OCI-LY1 (cell line): Measurements from ENCODE around the gene MRPL45.
"Not testable (repeated sequence)": the region's sequence is repeated elsewhere in the genome, so short reads cannot be mapped to it uniquely, and the experiment has no call there.

Experiments used
- H2AFZ ChIP-seq: fragments of 200-600 bp; sonication (generic), shearing (Covaris generic); 2 replicates; pipeline ENCODE4 v1.6.0; 2014; ENCODE audit warnings: antibody characterized with exemption, mild to moderate bottlenecking, low read length
- H3F3A ChIP-seq: fragments of 200-600 bp; sonication (generic), shearing (Covaris generic); 2 replicates; pipeline ENCODE4 v1.6.0; 2014; ENCODE audit warnings: mild to moderate bottlenecking, antibody characterized with exemption, low read length, moderate library complexity; ENCODE audit not compliant: insufficient read depth
- H3K27ac ChIP-seq: fragments of 200-600 bp; sonication (generic); 2 replicates; pipeline ENCODE4 v1.5.1; 2014; ENCODE audit warnings: low read length, mixed run types, mild to moderate bottlenecking, low read depth; ENCODE audit not compliant: poor library complexity, severe bottlenecking
- H3K27me3 ChIP-seq: fragments of 200-600 bp; sonication (generic); 2 replicates; pipeline ENCODE4 v1.6.0; 2014; ENCODE audit warnings: antibody characterized with exemption, mild to moderate bottlenecking, low read length, moderate library complexity; ENCODE audit not compliant: insufficient read depth
- H3K36me3 ChIP-seq: fragments of 200-600 bp; sonication (generic); 2 replicates; pipeline ENCODE4 v1.6.1; 2014; ENCODE audit warnings: mild to moderate bottlenecking, antibody characterized with exemption, low read length, moderate library complexity, mixed read lengths; ENCODE audit not compliant: insufficient read depth
- H3K4me1 ChIP-seq: fragments of 200-600 bp; sonication (generic); 2 replicates; pipeline ENCODE4 v1.5.1; 2014; ENCODE audit warnings: mild to moderate bottlenecking, low read length, moderate library complexity; ENCODE audit not compliant: insufficient read depth, severe bottlenecking
- H3K4me2 ChIP-seq: fragments of 200-600 bp; sonication (generic), shearing (Covaris generic); 2 replicates; pipeline ENCODE4 v1.6.1; 2014; ENCODE audit warnings: low read length
- H3K4me3 ChIP-seq: fragments of 200-600 bp; sonication (generic); 2 replicates; pipeline ENCODE4 v1.5.1; 2014; ENCODE audit warnings: low read length, low read depth, mild to moderate bottlenecking, mixed read lengths; ENCODE audit not compliant: poor library complexity, severe bottlenecking
- H3K79me2 ChIP-seq: fragments of 200-600 bp; shearing (Covaris generic); 2 replicates; pipeline ENCODE4 v1.6.1; 2016; ENCODE audit warnings: mixed run types, low read length, mixed read lengths; ENCODE audit not compliant: insufficient read depth
- H3K9ac ChIP-seq: fragments of 200-600 bp; sonication (generic), shearing (Covaris generic); 2 replicates; pipeline ENCODE4 v1.6.1; 2014; ENCODE audit warnings: mild to moderate bottlenecking, low read length, mixed read lengths
- H3K9me2 ChIP-seq: fragments of 200-600 bp; sonication (generic), shearing (Covaris generic); 2 replicates; pipeline ENCODE4 v1.6.1; 2014; ENCODE audit warnings: low read depth, mild to moderate bottlenecking, low read length, mixed read lengths
- H3K9me3 ChIP-seq: fragments of 200-600 bp; shearing (Covaris generic); 2 replicates; pipeline ENCODE4 v1.6.1; 2014; ENCODE audit warnings: low read length, mixed read lengths
- H4K20me1 ChIP-seq: fragments of 200-600 bp; sonication (generic), shearing (Covaris generic); 2 replicates; pipeline ENCODE4 v1.6.0; 2016; ENCODE audit warnings: mild to moderate bottlenecking, low read length; ENCODE audit not compliant: insufficient read depth

Gene MRPL45

GRCh38 chr17:38296834-38297517 is at the start of gene MRPL45:
MRPL45 (plus strand) TSS chr17:38297168; CDS start chr17:38297184, 16 bp downstream.
- not testable (repeated sequence) for H3K79me2 ChIP-seq, H3K9me2 ChIP-seq, H3K27me3 ChIP-seq, H3F3A ChIP-seq, H2AFZ ChIP-seq, H3K9me3 ChIP-seq, H3K36me3 ChIP-seq, H4K20me1 ChIP-seq
- H3K4me3 ChIP-seq: peak within 1 kb of the TSS; percentile 65
- peak within 1 kb of the TSS; percentile 51 for H3K4me2 ChIP-seq
- peaks cover 14% of the 10 kb centered on the region for H3K4me1 ChIP-seq
- H3K9ac ChIP-seq: peak within 1 kb of the TSS; percentile 63; the same call in 1 of the 2 replicates
- peak within 1 kb of the TSS; percentile 36 for H3K27ac ChIP-seq

DNA sequence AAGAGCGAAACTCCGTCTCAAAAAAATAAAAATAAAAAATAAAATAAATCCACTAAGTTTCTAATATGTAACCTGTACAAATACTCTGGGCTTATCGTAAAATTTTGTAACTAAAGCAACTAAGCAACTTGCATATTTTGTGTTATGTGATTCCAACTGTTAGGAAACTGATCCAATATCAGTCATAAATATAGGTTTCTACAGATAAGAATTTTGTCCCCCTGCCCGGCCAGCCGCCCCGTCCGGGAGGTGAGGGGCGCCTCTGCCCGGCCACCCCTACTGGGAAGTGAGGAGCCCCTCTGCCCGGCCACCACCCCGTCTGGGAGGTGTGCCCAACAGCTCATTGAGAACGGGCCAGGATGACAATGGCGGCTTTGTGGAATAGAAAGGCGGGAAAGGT is 43.8 kb upstream of the MRPL45 start:
- H3K27ac ChIP-seq, H2AFZ ChIP-seq, H3K27me3 ChIP-seq, H3K9me3 ChIP-seq, H4K20me1 ChIP-seq, H3K36me3 ChIP-seq, H3F3A ChIP-seq, H3K4me2 ChIP-seq, H3K4me3 ChIP-seq, H3K9me2 ChIP-seq, H3K9ac ChIP-seq, H3K4me1 ChIP-seq: not testable (repeated sequence)
- H3K79me2 ChIP-seq: peaks cover 18% of the 10 kb centered on the region; the same call in 1 of the 2 replicates

GRCh38 chr17:38254357-38254756 is 42.6 kb upstream of the MRPL45 start:
- H3K4me3 ChIP-seq, H3K36me3 ChIP-seq, H3K27me3 ChIP-seq, H3K27ac ChIP-seq, H3K4me2 ChIP-seq, H3K9me3 ChIP-seq, H3K4me1 ChIP-seq, H2AFZ ChIP-seq, H3K9me2 ChIP-seq, H4K20me1 ChIP-seq, H3F3A ChIP-seq, H3K9ac ChIP-seq: not testable (repeated sequence)
- peaks cover 18% of the 10 kb centered on the region; the same call in 1 of the 2 replicates for H3K79me2 ChIP-seq

GRCh38 chr17:38257013-38257621 is 39.9 kb upstream of the MRPL45 start:
- H3K27me3 ChIP-seq: not testable (repeated sequence)
- peak overlapping the region; percentile 64 for H3K27ac ChIP-seq
- peak overlapping the region; percentile 62; the same call in 1 of the 2 replicates for H3K9ac ChIP-seq

DNA sequence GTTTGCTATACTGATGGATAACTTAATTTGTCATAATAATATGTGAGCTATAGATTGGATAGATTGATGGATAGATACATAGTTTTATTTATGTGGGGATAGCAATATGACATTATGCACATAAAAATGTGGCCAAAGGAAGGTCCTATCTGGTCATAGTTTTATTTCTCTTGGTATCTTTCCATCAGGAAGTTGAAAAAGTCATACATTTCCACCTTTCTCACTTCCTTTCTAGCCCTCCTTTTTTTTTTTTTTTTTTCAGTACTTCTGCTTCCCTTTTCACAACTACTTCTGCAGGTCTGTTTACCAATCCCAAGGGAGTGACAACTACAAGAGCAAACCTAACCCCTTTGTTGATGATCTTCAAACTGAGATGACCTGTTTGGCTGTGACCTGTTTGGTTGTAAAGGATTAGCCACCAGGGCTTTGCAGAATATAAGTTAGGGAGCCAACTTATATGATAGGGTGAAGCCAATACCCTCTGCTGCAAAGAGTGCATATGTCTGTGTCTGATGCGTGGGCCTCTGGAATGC is 30.9 kb upstream of the MRPL45 start:
- H3K27ac ChIP-seq, H3K4me1 ChIP-seq, H2AFZ ChIP-seq, H4K20me1 ChIP-seq, H3K9me2 ChIP-seq, H3K27me3 ChIP-seq, H3K9me3 ChIP-seq, H3K9ac ChIP-seq, H3K4me2 ChIP-seq, H3K4me3 ChIP-seq, H3K36me3 ChIP-seq, H3F3A ChIP-seq, H3K79me2 ChIP-seq: not testable (repeated sequence)

More at GRCh38 chr17:38257013-38257621, 39.9 kb upstream of the MRPL45 start:
- H3F3A ChIP-seq, H2AFZ ChIP-seq, H3K9me2 ChIP-seq, H3K36me3 ChIP-seq, H4K20me1 ChIP-seq, H3K4me1 ChIP-seq, H3K9me3 ChIP-seq: not testable (repeated sequence)
- Histone ChIP-seq H3K79me2 (peaks cover 18% of the 10 kb centered on the region; the same call in 1 of the 2 replicates), H3K4me3 (peak overlapping the region; percentile 81), H3K4me2 (peak overlapping the region; percentile 73)

DNA sequence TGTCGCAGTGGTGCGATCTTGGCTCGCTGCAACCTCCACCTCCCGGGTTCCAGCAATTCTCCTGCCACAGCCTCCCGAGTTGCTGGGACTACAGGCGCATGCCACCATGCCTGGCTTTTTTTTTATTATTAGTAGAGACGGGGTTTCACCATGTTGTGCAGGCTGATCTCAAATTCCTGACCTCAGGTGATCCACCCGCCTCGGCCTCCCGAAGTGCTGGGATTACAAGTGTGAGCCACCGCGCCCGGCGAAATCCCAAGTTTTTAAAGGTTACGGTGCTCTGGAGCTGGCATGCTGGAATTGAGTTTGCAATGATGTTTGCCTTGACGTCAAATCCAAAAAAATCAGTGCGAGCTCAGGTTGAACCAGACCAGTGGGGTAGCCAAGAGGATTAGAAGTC is 30.4 kb upstream of the MRPL45 start:
- H3K36me3 ChIP-seq, H3K9me3 ChIP-seq, H3K4me1 ChIP-seq, H3K9ac ChIP-seq, H3K27me3 ChIP-seq, H3K27ac ChIP-seq, H3K9me2 ChIP-seq, H3K4me3 ChIP-seq, H3K4me2 ChIP-seq, H4K20me1 ChIP-seq, H3F3A ChIP-seq, H3K79me2 ChIP-seq, H2AFZ ChIP-seq: not testable (repeated sequence)

DNA sequence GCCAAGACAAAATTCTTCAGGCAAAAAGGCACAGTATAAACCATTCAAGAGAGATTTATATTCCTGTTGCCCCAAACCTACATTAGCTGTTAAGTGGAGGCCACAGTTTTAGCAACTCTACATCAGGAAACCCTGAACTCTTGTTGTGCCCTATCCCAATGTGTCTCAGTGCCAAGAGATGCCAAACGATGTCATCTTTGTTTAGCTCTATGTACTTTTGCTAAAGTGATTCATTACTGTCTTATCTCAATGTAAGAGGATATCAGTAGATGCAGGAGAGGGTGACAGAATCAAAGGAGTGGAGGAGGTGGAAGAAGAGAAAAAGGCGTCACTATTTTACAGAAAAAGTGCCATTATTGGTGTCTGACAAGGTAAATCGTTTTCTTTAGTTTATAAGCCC is 28.8 kb upstream of the MRPL45 start:
- H2AFZ ChIP-seq, H4K20me1 ChIP-seq, H3K4me3 ChIP-seq, H3K79me2 ChIP-seq, H3K9me2 ChIP-seq, H3K4me1 ChIP-seq, H3K4me2 ChIP-seq, H3K27ac ChIP-seq, H3K27me3 ChIP-seq, H3K9ac ChIP-seq, H3F3A ChIP-seq, H3K36me3 ChIP-seq, H3K9me3 ChIP-seq: not testable (repeated sequence)
